GM18498 (cell line): ENCODE results near the gene GALNS.
"Not testable (repeated sequence)": the region's sequence is repeated elsewhere in the genome, so short reads cannot be mapped to it uniquely, and the experiment has no call there.

Experiments
- ATAC-seq: cut with Tn5 transposase; IDR thresholded peaks from one replicate; pipeline ENCODE4 v1.9.1; 2021; ENCODE audit warnings: mild to moderate bottlenecking, moderate library complexity; ENCODE audit not compliant: unreplicated experiment

The GALNS gene

DNA sequence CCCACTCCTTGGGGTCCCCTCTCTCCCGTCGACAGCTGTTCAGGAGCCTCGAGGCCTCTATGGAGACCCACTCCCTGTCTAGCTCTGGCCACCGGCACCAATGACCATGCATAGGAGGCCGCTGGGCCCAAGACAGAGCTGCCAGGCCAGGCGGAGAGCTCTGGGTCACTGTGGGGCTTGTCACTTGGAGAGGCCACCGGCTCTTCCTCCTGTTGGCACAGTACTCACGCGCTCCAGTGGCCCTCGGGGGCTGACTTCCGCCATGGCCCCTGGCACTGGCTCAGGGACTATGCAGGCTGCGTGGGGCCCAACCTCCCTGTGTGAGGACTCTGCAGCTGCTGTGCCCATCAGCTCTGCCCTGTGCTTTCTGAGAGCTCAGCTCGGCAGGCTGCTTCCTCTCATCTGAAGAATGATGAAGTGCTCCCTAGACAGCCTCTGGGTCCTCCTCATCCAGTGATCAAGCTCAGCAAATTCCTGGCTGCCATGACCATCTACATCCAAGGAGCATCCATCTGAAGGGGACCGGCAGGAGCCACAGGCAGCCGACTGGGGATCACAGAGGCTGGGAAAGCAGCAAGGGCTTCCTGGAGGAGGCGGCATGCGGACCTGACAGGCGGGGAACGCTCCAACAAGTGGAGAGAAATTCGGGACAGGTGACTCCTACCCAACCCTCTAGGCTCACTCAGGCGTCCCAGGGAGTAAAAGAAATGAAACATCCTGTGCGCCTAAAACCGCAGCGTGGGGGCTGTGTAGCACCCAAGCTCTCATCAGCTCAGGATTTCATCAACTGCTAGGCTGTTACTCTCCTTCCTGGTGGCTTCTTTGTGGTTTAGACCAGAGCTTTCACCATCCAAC lies 16.8 kb downstream of the GALNS start:
- ATAC-seq, result no peak

DNA sequence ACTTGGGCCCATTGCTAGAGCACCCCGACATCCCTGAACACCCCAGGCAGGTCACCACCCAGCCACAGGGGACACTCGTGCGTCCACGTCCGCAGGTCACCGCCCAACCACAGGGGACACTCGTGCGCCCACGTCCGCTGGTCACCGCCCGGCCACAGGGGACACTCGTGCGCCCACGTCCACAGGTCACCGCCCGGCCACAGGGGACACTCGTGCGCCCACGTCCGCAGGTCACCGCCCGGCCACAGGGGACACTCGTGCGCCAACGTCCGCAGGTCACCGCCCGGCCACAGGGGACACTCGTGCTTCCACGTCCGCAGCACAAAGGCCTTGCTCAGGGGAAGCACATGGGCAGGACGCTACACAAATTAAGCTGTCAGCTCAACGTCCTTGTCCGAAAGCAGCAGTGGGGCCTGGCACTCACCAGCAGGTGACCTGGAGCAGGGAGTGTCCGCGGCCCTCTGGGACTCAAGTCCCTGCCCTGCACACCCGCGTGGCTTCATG lies 17.7 kb downstream of the GALNS start:
- ATAC-seq, result no peak

DNA sequence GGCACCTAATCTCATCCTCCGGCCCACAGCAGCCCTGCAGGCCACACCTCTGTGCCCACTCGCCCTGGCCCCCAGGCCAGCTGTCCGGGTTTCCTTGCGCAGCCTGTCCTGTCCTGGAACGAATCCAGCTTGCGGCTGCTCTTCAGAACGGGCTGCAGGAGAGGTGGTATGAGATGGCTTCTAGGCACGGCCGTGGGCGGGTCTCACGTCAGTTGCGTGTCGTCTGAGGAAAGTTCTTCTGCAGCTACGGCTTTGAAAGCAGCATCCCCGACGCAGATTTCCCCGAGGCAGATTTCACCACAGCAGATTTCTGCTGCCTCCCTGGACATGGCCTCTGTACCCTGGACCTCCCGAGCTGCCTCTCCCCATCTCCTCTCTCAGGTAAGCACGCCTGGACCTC lies 18.2 kb downstream of the GALNS start:
- ATAC-seq, result no peak

DNA sequence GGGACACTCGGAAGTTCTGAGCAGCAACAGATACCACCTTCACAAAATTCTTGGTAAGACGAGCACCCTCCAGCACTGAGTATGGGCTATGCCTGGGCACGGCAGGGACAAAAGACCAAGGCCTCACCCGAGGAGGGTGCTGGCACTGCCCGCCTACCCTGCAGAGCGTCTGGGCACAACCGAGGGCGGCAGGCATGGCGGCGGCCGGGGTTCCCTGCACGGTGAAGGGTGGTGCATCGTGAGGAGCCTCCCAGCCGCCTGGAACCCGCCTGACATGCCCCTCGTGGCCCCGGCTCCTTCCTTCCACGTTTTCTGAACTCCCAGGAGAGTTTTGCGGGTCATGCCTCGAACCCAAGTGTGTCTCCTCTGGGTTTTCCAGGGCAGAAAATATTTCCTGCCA lies 18.9 kb downstream of the GALNS start:
- no peak for ATAC-seq

- ATAC-seq, result no peak
Observed at GRCh38 chr16:88836791-88837190, 20.0 kb downstream of the GALNS start.

- ATAC-seq, result no peak
Observed at GRCh38 chr16:88835818-88836217, 20.9 kb downstream of the GALNS start.

DNA sequence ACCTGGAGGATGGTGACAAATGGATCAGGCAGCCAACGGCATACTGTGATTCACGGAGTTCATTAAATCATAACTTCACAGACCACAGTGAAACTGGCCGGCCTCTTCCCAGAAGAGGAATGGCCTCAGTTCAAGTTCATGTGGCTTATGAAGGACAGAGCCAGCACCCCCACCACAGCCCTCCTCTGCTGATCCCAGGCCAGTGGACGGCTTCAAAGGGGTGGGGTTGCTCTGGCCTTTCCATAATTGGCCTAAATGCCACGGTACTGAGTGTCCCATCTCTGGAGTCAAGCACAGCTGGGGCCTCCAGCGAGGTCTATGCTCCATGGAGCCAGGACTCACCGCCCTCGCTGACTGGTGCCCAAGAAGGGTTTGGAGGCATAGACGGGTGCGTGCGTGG lies 21.4 kb downstream of the GALNS start:
- no peak for ATAC-seq

- no peak for ATAC-seq
Observed at GRCh38 chr16:88834670-88835069, 22.1 kb downstream of the GALNS start.

GRCh38 chr16:88833086-88833485 lies 23.7 kb downstream of the GALNS start:
- ATAC-seq, result no peak

DNA sequence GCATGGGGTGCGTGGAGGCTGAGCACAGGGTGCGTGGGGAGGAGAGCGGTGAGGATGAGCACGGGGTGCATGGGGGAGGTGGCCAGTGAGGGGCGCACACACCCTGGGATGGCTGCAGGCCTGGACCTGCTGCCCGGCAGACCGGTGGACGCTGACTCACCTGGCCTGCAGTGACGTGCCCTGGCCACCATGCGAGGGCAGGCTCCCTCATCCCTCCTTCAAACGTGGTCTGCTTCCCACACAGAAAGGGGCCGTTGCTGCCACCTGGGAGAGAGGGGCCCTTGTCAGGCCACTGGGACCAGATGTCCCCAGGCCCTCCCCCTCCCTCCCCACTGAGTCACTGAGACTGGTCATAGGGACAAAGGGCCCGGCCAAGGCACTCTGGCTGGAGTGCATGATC lies 24.9 kb downstream of the GALNS start:
- no peak for ATAC-seq

DNA sequence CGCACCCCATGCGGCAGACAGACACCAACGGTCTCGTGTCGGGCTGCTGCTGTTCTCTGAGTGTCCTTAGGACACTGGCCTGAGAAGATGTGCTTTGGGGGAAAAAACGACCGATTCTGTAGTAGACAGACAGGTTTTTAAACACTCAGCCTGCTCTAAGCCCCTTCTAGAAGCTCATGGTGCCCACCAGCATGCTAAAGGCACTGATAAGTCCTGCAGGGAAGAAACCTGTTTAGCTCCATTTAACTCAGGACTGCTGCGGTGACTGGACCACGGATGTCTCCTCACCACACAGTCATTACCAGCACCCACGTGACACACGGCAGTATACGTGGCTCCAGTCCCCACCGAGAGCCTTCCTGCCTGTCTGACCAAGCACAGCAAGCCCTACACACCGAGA lies 26.0 kb downstream of the GALNS start:
- no peak for ATAC-seq

DNA sequence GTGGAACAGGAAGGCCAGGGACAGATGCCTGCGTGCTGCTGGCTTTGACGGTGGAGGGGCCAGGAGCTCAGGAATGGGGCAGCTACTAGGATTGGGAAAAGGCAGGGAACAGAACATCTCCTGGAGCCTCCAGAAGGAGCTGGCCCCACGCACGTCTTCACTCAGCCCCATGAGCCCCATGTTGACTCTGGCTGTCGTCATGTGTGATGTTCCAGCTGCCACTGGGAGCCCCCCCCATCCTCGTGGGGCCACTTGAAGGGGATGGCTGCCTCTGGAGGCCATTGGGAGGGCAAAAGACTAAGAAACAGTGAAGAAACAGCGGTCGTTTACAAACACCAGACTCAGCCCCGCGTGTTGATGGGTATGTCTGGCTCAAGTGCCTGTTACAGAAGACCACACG lies 26.5 kb downstream of the GALNS start:
- ATAC-seq, result no peak

DNA sequence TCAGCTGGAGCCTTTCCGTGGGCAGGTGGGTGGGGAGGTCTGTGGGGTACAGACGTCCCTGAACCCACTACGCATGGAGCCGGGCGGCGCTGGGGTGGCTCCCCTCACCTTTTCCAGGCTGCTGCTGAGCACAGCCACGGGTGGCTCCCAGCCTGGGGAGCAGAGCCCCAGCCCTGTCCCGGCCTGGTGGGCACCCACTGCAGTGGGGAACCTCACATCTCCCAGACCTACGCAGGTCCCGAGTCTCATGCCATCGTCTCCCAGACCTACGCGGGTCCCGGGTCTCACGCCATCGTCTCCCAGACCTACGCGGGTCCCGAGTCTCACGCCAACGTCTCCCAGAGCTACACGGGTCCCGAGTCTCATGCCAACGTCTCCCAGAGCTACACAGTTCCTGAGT lies 28.0 kb downstream of the GALNS start:
- ATAC-seq, result no peak

DNA sequence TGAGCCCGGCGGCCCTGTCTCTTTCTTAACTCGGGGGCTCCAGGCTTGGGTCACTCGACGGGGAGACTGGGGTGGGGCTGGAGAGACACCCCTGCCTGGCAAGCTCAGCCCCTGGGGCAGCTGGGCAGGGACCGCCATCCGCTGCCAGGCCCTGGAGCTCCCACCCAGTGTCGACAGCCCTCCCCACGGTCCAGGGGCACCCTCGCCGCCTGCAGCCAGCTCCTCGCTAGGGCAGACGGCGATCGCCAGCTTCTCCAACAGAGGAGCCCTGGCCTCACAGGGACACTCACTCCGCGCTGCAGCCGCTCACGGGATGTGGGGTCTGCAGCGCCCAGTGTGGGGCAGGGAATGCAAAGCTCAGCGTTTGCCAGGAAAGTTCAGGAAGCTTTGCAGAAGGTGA lies 29.0 kb downstream of the GALNS start:
- no peak for ATAC-seq

DNA sequence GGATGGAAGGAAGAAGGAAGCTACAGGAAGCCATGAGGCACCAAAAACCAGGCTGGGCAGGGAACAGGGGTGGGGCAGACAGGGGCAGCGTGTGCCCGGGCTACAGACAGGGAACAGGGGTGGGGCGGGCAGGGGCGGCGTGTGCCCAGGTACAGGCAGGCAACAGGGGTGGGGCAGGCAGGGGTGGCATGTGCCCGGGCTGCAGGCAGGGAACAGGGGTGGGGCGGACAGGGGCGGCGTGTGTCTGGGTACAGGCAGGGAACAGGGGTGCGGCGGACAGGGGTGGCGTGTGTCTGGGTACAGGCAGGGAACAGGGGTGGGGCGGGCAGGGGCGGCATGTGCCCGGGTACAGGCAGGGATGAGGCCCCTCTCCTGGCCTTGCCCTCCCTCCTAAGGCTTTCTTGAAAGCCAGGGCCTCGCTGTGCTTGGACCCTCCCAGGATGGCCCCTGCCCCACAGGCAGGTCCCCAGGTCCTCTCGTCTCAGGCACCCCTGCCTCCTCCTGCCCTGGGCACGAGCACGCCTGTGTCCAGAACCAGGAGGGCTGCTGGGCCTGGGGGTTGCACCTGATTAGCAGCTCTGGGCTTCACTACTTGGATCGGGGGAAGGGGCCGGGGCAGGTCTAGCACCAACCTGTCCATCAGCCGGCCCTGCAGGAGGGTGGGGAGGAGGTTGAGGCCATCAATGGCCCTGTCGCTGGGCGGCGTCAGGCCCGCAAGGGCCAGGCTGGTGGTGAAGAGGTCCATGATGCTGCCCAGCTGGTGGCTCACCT lies 30.5 kb downstream of the GALNS start:
- ATAC-seq, result no peak

GRCh38 chr16:88825146-88825545 lies 31.6 kb downstream of the GALNS start:
- ATAC-seq, result no peak

GRCh38 chr16:88824256-88825077 lies 32.3 kb downstream of the GALNS start:
- no peak for ATAC-seq

GRCh38 chr16:88823646-88824045 lies 33.1 kb downstream of the GALNS start:
- ATAC-seq, result not testable (repeated sequence)

DNA sequence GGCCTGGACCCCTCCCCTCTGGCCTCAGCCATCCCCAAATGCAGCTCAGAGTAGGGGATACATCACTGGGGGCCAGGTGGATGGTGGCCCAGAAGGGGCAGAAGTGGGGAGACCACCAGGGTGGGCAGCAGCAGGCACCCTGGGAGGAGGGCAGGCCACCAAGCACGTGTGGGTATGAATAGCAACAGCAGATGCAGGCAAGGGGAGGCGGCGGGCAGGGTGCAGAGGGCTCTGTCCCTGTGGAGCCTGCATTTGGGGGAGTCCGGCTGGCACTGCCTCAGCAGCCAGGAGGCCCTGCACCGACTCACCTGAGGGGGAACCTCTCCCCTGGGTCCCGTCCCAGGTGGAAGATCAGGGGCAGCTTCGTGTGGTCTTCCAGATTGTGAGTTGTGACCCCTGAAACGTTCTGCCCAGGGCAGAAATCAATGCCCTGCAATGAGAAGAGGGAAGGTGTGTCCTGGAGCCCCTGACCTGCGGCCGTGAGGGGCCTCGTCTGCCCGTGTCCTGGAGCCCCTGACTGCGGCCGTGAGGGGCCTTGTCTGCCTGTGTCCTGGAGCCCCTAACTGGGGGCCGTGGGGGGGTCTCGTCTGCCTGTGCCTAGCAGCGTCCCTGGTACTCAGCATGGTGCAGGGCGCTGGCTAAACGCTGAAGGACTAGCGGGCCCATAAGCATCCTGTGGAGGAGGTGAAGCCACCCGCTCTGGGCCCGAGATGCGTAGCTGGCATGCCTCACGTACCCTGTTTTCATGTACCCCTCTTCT lies 34.3 kb downstream of the GALNS start:
- ATAC-seq, result no peak

- no peak for ATAC-seq
Observed at GRCh38 chr16:88821168-88821850, 35.4 kb downstream of the GALNS start.
